Stimulated activated CD8-positive, alpha-beta memory T cell treated with anti-CD3 and anti-CD28 coated beads, Interleukin-12 subunit alpha, Interleukin-12 subunit beta, amount 100 ng/mL, for 4 hours (primary cell): Measurements from ENCODE around the gene ABI3BP.

ENCODE experiments used
- DNase-seq: peaks from one replicate; pipeline ENCODE4 v3.0.0-alpha.2; 2020; ENCODE audit warnings: low read depth

ABI3BP gene

GRCh38 chr3:100984308-100984707, 8.9 kb downstream of the ABI3BP start:
- no peak for DNase-seq

DNA sequence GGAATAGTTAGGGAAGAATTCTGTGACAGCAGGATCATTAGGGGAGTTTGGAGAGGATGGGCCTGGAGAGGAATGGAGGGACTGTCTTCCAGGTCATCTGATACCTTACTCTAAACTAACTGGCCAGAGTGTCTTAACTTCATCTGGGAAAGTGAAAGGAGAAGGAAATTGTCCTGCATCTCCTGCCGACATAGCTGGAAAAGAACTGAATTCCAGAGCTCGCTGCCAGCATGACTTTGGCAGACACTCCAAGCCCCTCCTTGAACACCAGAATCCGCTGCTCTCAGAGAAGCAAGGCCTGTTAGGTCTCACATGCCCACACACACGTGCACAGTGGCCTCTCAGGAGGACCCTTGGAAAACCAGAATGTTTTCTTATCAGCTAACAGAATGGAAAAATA, 10.5 kb downstream of the ABI3BP start:
- DNase-seq: no peak

DNA sequence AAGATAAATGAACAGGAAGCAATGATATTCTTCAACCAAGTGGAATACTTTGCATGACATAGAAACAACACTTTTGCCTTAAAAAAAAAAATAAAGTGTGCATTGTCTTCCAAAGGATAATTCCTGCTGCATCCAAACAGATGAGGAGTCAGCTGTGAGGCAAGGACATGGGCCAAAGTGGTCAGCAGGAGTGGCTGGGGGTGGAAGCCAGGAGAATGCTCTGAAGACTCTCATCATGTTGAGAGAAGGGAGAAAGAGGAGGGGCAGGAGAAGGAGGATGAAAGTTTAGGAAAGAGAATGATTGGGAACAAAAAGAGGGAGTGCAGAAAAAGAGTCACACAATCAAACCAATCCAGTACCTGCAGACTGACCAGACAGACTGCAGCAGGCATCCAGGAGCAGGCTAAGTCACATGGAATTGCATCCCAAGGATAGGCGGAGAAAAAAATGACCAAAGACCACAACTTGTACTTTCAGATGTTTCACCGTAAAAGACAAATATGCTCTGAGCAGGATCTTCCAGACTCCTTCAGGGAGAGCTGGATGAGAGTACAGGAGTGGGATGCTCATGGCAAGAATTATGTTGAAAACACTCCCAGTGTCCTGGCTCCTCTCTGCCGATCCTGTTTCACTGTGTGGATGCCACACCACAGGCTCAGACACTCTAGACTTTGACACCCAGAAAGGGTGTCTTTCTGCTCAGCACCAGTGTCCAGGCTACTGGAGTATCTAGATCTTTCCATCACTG, 11.9 kb downstream of the ABI3BP start:
- DNase-seq: no peak

DNA sequence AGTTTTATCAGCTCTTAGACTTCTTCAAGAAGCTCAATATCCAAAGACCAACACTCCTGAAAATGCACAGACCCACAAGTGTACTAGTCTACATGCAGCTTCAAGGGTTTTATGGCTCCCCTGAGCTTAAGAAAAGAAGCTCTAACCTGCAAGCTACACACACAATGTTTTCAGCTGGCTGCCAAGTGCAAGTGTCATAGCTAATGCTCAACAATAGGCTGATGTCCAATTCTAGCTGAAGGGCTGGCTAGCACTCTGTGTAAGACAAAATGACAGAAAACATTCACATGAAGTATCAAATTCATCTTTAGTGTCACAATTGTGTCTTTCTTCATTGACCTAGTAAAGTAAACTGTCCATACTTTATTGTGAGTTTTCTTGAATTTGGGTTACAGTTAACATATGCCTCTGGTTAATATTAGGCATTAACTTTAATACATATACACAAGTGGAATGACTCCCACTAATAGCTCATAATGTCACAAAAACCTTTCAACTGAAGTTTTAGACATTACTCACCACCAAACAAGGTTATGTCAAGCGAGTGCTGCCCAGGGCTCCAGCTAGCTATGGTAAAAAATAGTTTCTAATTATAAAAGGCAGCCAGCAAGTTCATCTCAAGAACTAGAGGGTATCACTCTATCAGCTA, 15.1 kb downstream of the ABI3BP start:
- DNase-seq: no peak

GRCh38 chr3:100976611-100977010, 16.6 kb downstream of the ABI3BP start:
- DNase-seq: no peak

GRCh38 chr3:100975714-100976113, 17.5 kb downstream of the ABI3BP start:
- DNase-seq: no peak

DNA sequence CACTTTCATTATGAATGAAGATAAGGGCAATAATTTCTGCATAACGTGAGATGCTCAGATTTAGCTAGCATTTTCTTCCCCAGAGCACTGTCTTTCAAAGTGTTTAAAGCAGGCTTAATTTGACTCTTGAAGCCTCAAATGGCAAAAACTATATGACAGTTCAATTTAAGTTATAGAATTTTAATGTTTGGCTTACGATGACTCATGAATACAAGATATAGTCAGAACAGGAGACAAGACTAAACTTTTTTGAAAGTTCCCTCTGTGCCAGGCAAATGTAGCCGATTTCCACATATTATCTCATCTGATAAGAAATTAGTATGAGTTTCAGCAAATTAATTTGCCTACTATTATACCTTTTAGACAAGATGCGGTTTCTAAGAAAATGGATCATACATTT, 19.6 kb downstream of the ABI3BP start:
- DNase-seq: no peak

DNA sequence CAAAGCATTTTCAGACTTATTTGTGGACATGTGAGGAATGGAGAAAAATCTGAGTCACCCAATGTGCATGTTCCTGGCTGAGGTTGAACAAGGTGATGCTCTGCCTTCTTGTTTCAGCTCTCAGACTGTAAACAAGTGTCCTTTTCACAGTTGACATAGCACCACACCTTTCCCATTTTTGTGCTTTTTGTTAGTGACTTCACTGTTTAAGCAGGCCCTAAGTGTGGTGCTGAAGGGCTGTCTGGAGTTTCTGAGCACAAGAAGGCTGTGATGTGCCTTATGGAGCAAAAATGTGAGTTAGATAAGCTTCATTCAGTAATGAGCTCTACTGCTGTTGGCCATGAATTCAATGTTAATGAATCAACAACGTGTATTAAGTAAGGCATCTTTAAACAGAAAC, 20.4 kb downstream of the ABI3BP start:
- no peak for DNase-seq

- no peak for DNase-seq
Measured at GRCh38 chr3:100972301-100972844, 20.8 kb downstream of the ABI3BP start.

DNA sequence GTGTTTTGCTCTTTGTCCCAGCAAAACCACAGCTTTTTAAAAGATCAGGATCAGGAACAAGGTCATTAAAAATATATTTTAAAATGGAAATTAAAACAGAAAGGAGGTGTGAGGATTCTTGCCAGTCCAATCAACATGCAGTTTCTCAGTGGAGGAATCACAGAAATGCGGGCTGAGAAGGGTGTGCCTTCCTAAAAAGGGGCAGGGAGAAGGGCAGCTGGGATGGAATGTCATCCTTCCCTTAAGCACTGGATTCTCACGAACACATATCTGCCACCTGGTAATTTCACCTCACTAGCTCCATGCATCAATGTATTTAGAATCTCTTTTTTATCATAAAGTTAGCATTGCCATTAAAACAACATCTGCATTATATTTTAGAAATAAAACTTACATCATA, 21.4 kb downstream of the ABI3BP start:
- DNase-seq: no peak

GRCh38 chr3:100970477-100970990, 22.7 kb downstream of the ABI3BP start:
- no peak for DNase-seq

DNA sequence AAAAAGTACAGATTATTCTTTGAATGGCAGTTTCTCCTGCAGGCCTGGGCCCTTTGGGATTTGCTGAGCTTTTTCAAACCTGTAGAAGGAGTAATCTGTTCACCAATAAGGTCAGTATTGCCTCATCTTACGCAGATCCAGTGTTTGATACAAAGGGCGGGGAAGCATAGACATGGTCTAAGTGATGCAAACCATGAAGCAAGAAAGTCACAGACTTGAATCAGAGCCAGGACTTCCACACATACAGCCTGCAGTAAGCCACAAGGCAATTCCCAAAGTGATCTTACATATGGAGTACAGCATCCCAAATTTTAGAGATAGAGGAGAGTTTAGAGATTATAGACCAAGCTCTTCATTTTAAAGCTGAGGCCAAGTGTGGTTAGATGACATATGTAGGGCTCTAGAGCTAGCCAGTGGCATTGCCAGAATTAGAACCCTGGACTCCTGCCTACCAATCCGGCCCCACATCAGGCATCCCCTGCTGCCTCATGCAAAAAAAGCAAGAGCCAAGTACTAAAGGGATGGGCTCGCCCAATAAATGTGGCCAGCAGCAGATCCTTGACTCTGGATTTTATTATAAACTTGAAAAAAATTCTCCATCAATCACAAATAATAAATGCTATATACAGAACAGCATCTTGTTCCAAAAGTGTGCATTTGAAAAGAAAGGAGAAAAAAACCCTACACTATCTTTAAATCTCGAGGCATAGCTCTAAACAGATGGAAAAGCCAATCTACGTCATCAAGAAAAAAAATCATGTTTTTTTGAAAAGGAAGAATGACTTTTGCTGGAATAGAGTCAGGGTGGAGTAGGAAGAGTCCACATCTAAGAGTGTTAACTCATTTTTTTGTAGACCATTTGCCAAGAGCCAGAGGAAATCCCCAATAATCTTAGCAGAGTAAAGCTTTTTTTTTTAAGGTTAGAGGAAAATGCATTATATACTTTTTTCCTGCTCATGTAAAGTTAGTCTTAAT, 24.0 kb downstream of the ABI3BP start:
- DNase-seq: no peak

- no peak for DNase-seq
Measured at GRCh38 chr3:100966807-100967206, 26.4 kb downstream of the ABI3BP start.

GRCh38 chr3:100966049-100966491, 27.2 kb downstream of the ABI3BP start:
- no peak for DNase-seq

- DNase-seq: no peak
Measured at GRCh38 chr3:100963041-100963440, 30.2 kb downstream of the ABI3BP start.

DNA sequence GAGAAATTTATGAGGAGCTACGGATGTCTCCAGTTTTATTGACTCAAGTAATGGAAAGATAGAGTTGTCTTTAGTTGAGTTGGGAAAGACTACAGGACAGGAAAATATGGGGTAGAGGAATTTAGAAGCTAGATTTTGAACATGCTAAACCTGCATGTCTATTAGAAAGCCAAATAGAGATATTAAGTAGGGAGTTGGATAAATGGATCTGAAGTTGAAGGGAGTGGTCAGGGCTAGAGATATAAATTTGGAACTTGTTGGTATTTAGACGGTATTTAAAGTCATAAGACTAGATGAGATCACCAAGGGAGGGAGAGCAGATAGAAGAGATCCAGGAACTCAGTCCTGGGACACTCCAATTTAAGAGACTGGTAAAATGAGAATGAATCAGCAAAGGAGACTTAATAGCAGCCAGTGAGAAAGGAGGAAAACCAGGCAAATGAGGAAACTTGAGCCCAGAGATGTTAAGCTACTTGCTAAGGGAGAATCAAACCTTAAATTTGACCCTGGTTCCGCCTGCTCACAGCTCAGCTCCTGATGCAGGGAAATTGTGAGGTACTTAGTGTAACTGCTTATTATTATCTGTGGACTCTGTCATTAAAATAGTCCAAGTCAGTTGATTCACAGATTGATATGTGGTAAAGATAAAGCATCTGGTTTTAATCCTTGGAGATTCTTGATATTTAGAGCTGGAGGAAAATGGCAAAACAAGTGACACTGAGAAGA, 35.8 kb downstream of the ABI3BP start:
- no peak for DNase-seq

GRCh38 chr3:100956276-100956675, 36.9 kb downstream of the ABI3BP start:
- no peak for DNase-seq

- DNase-seq: no peak
Measured at GRCh38 chr3:100954990-100955389, 38.2 kb downstream of the ABI3BP start.

DNA sequence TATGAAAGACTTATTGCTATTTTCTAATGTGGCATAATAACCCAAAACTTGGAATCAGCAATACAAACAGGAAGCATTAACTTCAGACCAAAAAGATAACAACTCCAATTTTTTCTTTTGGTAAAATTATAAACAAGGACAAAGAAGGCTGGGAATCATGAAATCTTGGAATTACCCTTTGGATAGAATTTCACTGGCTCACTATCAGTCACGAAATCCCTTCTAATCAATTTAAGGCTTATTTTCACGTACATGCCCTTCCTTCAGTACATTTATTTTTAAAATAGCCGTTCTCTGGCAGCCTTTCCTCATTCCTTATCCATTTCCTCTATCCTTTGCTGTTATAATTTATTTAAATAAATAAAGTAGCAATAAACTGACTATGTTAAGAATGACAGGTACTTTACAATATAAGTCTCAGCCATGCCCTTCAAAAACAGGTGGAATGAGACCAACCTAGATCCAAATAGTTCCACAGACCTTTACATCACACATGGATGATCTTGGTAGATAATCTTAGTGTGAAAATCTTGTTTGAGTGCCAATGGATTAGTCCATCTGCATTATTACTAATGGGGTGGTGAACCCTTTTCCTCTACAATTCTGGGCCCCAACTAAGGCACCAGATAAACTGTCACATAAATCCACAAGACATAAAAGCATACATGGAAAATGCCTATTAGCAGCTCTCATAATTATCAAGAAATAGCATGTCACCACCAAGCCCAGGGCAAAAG, 38.9 kb downstream of the ABI3BP start:
- no peak for DNase-seq

- DNase-seq: no peak
Measured at GRCh38 chr3:100953103-100953502, 40.1 kb downstream of the ABI3BP start.

GRCh38 chr3:100947119-100947518, 46.1 kb downstream of the ABI3BP start:
- no peak for DNase-seq
